Activated naive CD8-positive, alpha-beta T cell treated with anti-CD3 and anti-CD28 coated beads, Interleukin-2, amount 50 U/mL, for 24 hours (primary cell): ENCODE measurements around the gene RAPGEF5.

Source experiments
- ATAC-seq: fragments of 150-1000 bp; cut with Tn5 transposase; one replicate; pipeline ENCODE4 v1.10.0; 2021
- DNase-seq: peaks from one replicate; pipeline ENCODE4 v3.0.0; 2021
- H3K27ac Mint-ChIP-seq: one replicate; pipeline ENCODE4 v1.8.0; 2021; ENCODE audit warnings: mild to moderate bottlenecking, mixed read lengths
- H3K27me3 Mint-ChIP-seq: one replicate; pipeline ENCODE4 v1.8.0; 2021; ENCODE audit warnings: mixed read lengths
- H3K36me3 Mint-ChIP-seq: one replicate; pipeline ENCODE4 v1.8.0; 2021; ENCODE audit warnings: low read depth, mixed read lengths
- H3K4me1 Mint-ChIP-seq: one replicate; pipeline ENCODE4 v1.8.0; 2021; ENCODE audit warnings: mixed read lengths
- H3K4me3 Mint-ChIP-seq: one replicate; pipeline ENCODE4 v1.8.0; 2021; ENCODE audit warnings: mild to moderate bottlenecking, moderate library complexity, mixed read lengths
- H3K9me3 Mint-ChIP-seq: one replicate; pipeline ENCODE4 v1.8.0; 2021; ENCODE audit warnings: mixed read lengths

The RAPGEF5 gene

DNA sequence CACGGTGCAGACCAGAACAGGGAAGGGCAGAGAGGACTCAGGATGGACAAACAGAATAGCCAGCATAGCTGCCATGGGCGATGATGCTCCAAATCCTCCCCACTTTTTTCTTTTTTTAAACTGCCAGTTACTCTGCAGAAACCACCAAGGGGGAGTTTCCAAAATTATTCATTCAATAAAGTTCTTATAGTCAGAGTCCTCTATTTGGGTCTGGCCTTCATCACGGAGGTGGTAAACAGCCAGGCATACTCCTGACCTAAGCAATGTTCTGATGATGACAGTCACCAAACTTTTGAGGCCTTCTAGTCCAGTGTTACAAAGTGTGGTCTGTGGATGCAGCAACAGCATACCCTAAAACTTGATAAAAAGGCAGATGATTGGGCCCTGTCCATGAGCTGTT, 12.3 kb downstream of the RAPGEF5 start:
- Mint-ChIP-seq H3K36me3 (no peaks in the 10 kb centered on the region), H3K4me1 (no peaks in the 10 kb centered on the region), H3K4me3 (no peak overlapping the region), H3K27me3 (peaks cover 2% of the 10 kb centered on the region), H3K27ac (no peak overlapping the region), H3K9me3 (peaks cover 4% of the 10 kb centered on the region)
- ATAC-seq (no peak), DNase-seq (no peak)

DNA sequence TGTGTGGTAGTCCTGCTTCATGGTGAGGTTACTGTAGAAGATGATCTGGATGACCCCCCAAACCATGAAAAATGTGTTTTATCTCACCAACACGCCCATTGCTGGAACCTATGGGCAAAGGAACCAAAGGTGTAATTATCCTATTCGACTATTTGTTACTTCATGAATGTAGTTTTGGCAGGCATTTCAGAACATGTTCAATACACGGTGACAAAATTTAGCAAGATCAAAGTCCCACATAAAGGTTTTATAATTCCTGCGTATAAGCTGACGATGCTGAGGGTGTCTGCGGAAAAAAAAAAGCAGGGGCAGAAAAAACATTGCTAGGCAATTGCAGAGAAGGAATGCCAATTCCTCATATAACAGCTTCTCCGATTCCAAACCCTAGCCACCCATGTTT, 13.3 kb downstream of the RAPGEF5 start:
- no peak overlapping the region for H3K27ac Mint-ChIP-seq
- H3K4me1 Mint-ChIP-seq, result no peaks in the 10 kb centered on the region
- ATAC-seq, result no peak
- peaks cover 2% of the 10 kb centered on the region for H3K27me3 Mint-ChIP-seq
- DNase-seq, result no peak
- no peak overlapping the region for H3K4me3 Mint-ChIP-seq
- H3K36me3 Mint-ChIP-seq, result no peaks in the 10 kb centered on the region
- peaks cover 4% of the 10 kb centered on the region for H3K9me3 Mint-ChIP-seq

GRCh38 chr7:22343071-22343470, 13.9 kb downstream of the RAPGEF5 start:
- Mint-ChIP-seq H3K4me3 (no peak overlapping the region), H3K36me3 (no peaks in the 10 kb centered on the region), H3K27ac (no peak overlapping the region), H3K4me1 (no peaks in the 10 kb centered on the region), H3K27me3 (peaks cover 2% of the 10 kb centered on the region), H3K9me3 (peaks cover 4% of the 10 kb centered on the region)
- no peak for DNase-seq
- no peak for ATAC-seq

DNA sequence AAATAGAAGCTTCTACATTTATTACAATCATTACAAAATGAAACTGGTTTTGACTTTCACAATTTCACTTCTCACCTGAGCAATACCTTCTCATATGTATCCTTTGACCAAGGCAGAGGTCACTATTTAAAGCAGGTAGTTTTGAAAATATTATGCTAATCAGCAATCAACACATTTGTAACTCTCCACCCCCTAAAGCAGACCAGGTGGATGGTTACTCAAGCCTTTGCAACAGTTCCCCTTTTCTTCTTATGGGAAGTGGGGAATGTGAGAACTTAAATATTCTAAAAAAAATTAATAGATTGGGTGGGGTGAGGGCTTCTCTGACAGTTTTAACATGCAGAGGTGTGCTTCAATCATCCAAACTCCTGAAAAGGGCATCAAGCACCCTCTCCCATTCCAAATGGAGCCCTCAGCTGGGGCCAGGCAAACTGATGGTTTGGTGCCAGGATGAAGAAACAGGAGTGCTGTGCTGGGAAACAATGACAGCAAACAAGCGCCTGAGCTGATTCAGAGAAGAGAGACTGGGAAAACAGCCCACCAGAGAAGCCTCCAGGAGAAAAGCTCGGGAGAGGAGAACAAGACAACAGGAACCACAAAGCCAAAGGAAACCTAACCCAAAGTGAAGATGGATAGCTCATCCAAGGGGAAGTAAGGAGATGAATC, 17.1 kb downstream of the RAPGEF5 start:
- Mint-ChIP-seq H3K27ac (no peak overlapping the region), H3K4me1 (no peaks in the 10 kb centered on the region), H3K27me3 (peaks cover 3% of the 10 kb centered on the region), H3K36me3 (no peaks in the 10 kb centered on the region), H3K4me3 (no peak overlapping the region), H3K9me3 (peaks cover 4% of the 10 kb centered on the region)
- no peak for DNase-seq
- ATAC-seq, result no peak

- ATAC-seq, result no peak
- H3K36me3 Mint-ChIP-seq, result no peaks in the 10 kb centered on the region
These were observed 18.1 kb downstream of the RAPGEF5 start for GRCh38 chr7:22338877-22339276.

DNA sequence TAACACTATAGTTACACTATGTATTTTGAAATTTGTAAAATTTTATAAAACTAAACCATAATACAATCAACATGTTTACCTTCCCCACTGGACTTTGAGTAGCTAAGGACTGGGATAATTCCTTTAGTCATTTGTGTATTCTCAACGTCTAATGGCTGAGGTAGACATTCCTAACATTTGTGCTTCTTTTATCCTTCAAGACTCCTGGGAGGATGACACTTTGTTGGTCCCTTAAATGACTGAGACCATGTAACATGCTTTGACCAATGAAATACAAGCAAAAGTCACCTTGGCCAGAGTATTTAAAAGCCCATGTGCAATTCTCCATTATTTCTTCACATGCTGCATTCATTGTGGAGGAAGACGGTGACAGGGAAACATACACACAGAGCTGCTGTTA, 18.5 kb downstream of the RAPGEF5 start:
- Mint-ChIP-seq H3K27me3 (peaks cover 3% of the 10 kb centered on the region), H3K4me1 (no peaks in the 10 kb centered on the region), H3K36me3 (no peaks in the 10 kb centered on the region), H3K9me3 (peaks cover 4% of the 10 kb centered on the region), H3K27ac (no peak overlapping the region), H3K4me3 (no peak overlapping the region)
- no peak for DNase-seq
- ATAC-seq, result no peak

More at GRCh38 chr7:22338877-22339276, 18.1 kb downstream of the RAPGEF5 start:
- DNase-seq, result no peak
- Mint-ChIP-seq H3K9me3 (peaks cover 4% of the 10 kb centered on the region), H3K4me1 (no peaks in the 10 kb centered on the region), H3K27me3 (peaks cover 3% of the 10 kb centered on the region), H3K4me3 (no peak overlapping the region), H3K27ac (no peak overlapping the region)

- peaks cover 7% of the 10 kb centered on the region for H3K4me1 Mint-ChIP-seq
- H3K4me3 Mint-ChIP-seq, result no peak overlapping the region
- no peak for ATAC-seq
- H3K27me3 Mint-ChIP-seq, result peaks cover 3% of the 10 kb centered on the region
- H3K36me3 Mint-ChIP-seq, result no peaks in the 10 kb centered on the region
- no peak overlapping the region for H3K27ac Mint-ChIP-seq
- no peak for DNase-seq
- no peaks in the 10 kb centered on the region for H3K9me3 Mint-ChIP-seq
These were observed 23.2 kb downstream of the RAPGEF5 start for GRCh38 chr7:22333680-22334141.

DNA sequence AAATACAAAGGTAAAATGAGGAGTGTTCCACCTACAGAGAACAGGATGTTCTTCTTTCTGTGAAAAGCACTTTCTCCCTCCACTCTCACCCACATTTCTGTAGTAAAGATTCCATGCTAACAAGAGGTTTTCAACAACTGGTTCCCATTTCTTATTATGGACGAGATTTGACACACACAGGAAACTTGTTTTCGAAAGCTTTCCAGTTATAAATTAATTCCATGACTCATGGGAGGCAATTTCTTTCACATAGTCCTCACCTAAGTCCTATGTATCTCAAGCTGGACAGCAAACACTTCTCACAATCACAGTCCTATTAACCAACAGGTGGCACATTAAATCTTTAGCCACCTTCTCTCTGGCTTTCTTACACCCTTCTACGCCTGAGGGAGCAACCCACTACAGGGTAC, 24.5 kb downstream of the RAPGEF5 start:
- ATAC-seq (no peak), DNase-seq (no peak)
- peaks cover 3% of the 10 kb centered on the region for H3K27me3 Mint-ChIP-seq
- no peaks in the 10 kb centered on the region for H3K9me3 Mint-ChIP-seq
- no peaks in the 10 kb centered on the region for H3K36me3 Mint-ChIP-seq
- no peak overlapping the region for H3K27ac Mint-ChIP-seq
- H3K4me1 Mint-ChIP-seq, result peaks cover 7% of the 10 kb centered on the region
- H3K4me3 Mint-ChIP-seq, result no peak overlapping the region

GRCh38 chr7:22331704-22332103, 25.2 kb downstream of the RAPGEF5 start:
- Mint-ChIP-seq H3K4me1 (peaks cover 7% of the 10 kb centered on the region), H3K9me3 (no peaks in the 10 kb centered on the region), H3K36me3 (no peaks in the 10 kb centered on the region), H3K4me3 (no peak overlapping the region), H3K27ac (no peak overlapping the region), H3K27me3 (peaks cover 3% of the 10 kb centered on the region)
- DNase-seq (no peak), ATAC-seq (no peak)

DNA sequence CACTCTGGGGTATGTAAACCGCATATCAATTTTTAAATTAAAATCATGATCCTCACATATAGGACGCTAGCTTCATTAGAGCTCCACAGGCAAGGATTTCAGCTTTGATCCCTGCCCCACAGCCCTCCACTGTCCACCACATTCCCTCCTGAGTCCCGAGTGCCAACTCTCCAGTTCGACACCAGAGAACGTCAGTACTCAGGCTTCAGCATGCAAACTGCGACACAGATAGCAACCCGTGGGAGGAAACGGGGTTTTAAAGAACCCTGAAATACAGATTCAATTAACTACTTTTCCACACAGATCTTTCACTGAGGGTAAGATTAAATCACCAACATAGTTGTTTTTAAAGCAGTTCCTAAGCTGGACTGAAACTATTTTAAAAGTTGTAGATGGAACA, 26.1 kb downstream of the RAPGEF5 start:
- Mint-ChIP-seq H3K27me3 (peaks cover 5% of the 10 kb centered on the region), H3K36me3 (no peaks in the 10 kb centered on the region), H3K27ac (no peak overlapping the region), H3K9me3 (no peaks in the 10 kb centered on the region), H3K4me1 (peaks cover 7% of the 10 kb centered on the region), H3K4me3 (no peak overlapping the region)
- ATAC-seq (no peak), DNase-seq (no peak)

- Mint-ChIP-seq H3K27me3 (peaks cover 5% of the 10 kb centered on the region), H3K4me1 (peaks cover 7% of the 10 kb centered on the region), H3K4me3 (no peak overlapping the region), H3K27ac (no peak overlapping the region), H3K36me3 (no peaks in the 10 kb centered on the region), H3K9me3 (no peaks in the 10 kb centered on the region)
- DNase-seq, result no peak
- ATAC-seq, result no peak
These were observed 27.0 kb downstream of the RAPGEF5 start for GRCh38 chr7:22329816-22330524.

DNA sequence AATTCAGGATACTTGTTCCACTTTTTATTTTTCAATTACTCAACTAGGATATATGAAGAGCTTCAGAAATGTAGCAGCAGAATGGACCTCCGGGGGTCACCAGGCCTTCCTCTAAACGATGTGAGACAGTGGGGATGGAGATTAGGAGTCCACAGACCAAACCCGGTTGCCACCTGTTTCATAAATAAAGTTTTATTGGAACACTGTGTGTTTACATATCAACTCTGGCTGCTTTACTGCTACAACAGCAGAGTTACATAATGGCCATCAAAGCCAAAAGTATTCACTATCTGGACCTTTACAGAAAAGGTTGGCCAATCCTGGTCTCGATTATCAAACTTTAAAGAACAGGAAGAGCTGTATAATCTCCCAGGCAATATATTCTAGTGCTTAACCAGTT, 30.8 kb downstream of the RAPGEF5 start:
- Mint-ChIP-seq H3K9me3 (no peaks in the 10 kb centered on the region), H3K36me3 (no peaks in the 10 kb centered on the region), H3K4me3 (no peak overlapping the region), H3K27ac (no peak overlapping the region), H3K27me3 (peaks cover 6% of the 10 kb centered on the region), H3K4me1 (no peaks in the 10 kb centered on the region)
- no peak for ATAC-seq
- DNase-seq, result no peak

DNA sequence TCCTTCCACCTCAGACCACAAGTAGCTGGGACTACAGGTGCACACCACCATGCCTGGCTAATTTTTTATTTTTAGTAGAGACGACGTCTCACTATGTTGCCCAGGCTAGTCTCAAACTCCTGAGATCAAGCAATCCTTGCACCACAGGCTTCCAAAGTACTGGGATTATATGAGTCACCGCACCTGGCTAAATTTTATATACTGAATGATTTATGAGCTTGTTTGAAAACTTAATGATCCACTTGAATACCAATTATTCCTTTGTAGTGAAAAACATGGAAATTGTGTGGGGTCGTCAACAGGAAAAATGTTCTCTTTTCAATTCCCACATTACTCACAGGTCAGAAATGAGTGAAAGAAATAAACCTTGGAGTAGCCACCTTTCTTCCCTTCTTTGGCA, 31.3 kb downstream of the RAPGEF5 start:
- Mint-ChIP-seq H3K36me3 (no peaks in the 10 kb centered on the region), H3K27me3 (peaks cover 6% of the 10 kb centered on the region), H3K4me3 (no peak overlapping the region), H3K4me1 (no peaks in the 10 kb centered on the region), H3K9me3 (no peaks in the 10 kb centered on the region), H3K27ac (no peak overlapping the region)
- ATAC-seq, result no peak
- DNase-seq, result no peak

DNA sequence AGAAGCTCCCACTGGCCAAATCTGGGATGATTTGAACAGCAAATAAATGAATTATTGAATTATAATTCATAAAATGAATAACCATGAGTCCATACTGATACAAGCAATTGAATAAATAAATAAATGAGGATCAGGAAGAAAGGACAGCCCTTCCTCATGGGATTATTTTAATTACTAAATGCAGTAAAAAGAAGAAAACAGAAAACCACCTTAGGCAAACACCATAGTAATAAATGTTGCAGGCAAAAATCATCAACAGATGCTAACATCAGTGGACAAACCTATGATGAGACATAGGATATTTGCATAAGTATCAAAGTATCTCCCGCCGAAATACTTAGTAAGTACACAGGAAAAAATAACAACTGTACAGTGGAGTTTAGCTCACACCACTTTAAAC, 33.2 kb downstream of the RAPGEF5 start:
- H3K27ac Mint-ChIP-seq, result no peak overlapping the region
- H3K4me1 Mint-ChIP-seq, result no peaks in the 10 kb centered on the region
- ATAC-seq (no peak), DNase-seq (no peak)
- H3K4me3 Mint-ChIP-seq, result no peak overlapping the region
- no peaks in the 10 kb centered on the region for H3K36me3 Mint-ChIP-seq
- no peaks in the 10 kb centered on the region for H3K9me3 Mint-ChIP-seq
- H3K27me3 Mint-ChIP-seq, result peaks cover 6% of the 10 kb centered on the region

GRCh38 chr7:22320416-22320815, 36.5 kb downstream of the RAPGEF5 start:
- no peak overlapping the region for H3K27ac Mint-ChIP-seq
- ATAC-seq, result no peak
- H3K9me3 Mint-ChIP-seq, result no peaks in the 10 kb centered on the region
- DNase-seq, result no peak
- H3K4me3 Mint-ChIP-seq, result no peak overlapping the region
- peaks cover 2% of the 10 kb centered on the region for H3K27me3 Mint-ChIP-seq
- H3K36me3 Mint-ChIP-seq, result no peaks in the 10 kb centered on the region
- H3K4me1 Mint-ChIP-seq, result no peaks in the 10 kb centered on the region
